Epithelial cell of prostate (primary cell): ENCODE results near the gene PARN.

ENCODE experiments used
- DNase-seq: peaks from one replicate; pipeline ENCODE4 v3.0.0-alpha.2; 2011; ENCODE audit warnings: low read depth, low spot score
- H3K27ac ChIP-seq: fragments of 450-650 bp; 2 replicates; pipeline ENCODE4 v1.5.1; 2017; ENCODE audit warnings: mild to moderate bottlenecking

PARN gene

DNA sequence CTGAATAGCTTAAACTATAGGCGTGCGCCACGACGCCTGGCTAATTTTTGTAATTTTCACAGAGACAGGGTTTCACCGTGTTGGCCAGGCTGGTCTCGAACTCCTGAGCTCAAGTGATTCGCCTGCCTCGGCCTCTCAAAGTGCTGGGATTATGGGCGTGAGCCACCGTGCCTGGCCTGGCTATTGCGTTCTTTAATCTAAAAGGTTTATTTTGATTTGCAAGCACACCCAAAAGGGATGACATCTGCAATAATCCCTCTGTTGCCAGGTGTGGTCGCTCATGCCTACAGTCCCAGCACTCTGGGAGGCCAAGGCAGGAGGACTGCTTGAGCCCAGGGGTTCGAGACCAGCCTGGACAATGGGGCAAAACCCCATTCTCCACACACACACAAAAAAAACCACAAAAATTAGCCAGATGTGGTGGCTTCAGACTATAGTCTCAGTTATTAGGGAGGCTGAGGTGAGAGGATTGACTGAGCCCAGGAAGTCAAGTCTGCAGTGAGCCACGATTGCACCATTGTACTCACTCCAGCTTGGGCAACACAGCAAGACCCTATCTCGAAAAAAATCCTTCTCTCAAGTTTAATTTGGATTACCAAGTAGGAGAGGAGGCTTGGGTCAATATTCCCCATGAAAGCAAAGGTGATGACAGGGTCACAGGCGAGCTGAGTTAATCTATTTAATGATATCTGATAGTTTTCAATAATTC, 144.1 kb downstream of the PARN start:
- no peak overlapping the region for H3K27ac ChIP-seq

DNA sequence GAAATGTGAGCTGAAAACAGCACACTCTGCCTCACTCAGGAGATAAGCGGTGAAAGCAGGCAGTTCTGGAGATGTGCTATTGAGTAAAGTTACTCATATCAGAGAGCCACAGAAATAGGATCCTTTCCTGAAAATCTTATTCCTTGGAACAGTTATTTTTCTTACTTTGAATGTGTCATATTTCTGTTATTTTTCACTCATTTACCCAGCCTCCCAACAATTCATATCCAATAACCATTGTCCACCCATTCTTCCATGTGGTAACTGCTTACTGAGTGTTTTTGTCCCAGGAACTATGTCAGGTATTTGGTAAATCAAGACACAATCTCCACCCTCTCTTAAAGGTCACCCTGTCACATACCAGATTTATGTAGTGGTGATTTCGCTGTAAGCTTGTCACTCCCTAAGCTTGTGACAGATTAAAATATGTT, 144.9 kb downstream of the PARN start:
- H3K27ac ChIP-seq, result no peak overlapping the region
- no peak for DNase-seq

More for the DNA sequence above, 144.1 kb downstream of the PARN start:
- no peak for DNase-seq

DNA sequence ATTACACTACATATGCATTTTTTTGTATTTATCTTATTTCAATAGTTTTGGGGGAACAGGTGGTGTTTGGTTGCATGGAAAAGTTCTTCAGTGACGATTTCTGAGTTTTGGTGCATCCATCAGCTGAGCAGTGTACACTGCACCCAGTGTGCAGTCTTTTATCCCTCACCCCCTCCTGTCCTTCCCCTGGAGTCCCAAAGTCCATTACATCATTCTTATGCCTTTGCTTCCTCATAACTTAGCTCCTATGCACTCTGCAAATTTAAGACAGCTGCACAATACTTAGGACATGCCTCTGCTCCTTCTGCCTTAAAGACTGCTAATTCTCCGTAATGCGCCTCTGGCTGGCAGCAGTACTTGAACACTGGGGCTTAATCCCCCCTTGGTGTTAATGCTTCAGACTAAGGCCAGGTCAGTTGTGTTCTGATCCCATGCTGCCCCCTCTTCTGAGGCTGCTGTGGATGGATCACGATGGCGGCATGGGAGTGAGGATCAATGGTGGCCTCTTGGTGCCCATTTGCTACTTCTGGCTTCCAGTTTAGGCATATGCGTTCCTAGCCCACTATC, 146.2 kb downstream of the PARN start:
- DNase-seq, result no peak
- no peak overlapping the region for H3K27ac ChIP-seq

DNA sequence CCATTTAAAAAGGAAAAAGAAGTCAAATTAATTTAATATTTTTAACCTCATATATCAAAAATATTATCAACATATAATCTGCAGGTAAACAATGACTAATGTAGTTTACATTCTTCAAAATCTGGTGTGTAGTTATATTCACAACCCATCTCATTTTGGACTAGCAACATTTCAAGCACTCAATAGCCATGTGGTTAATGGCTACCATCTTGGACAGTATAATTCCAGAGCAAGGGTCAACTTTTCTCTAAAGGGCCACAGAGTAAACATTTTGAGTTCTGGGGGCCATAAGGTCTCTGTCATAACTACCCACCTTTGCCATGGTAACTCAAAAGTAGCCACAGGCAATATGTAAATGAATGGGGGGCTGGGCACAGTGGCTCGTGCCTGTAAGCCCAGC, 153.9 kb downstream of the PARN start:
- DNase-seq, result no peak
- no peak overlapping the region for H3K27ac ChIP-seq

DNA sequence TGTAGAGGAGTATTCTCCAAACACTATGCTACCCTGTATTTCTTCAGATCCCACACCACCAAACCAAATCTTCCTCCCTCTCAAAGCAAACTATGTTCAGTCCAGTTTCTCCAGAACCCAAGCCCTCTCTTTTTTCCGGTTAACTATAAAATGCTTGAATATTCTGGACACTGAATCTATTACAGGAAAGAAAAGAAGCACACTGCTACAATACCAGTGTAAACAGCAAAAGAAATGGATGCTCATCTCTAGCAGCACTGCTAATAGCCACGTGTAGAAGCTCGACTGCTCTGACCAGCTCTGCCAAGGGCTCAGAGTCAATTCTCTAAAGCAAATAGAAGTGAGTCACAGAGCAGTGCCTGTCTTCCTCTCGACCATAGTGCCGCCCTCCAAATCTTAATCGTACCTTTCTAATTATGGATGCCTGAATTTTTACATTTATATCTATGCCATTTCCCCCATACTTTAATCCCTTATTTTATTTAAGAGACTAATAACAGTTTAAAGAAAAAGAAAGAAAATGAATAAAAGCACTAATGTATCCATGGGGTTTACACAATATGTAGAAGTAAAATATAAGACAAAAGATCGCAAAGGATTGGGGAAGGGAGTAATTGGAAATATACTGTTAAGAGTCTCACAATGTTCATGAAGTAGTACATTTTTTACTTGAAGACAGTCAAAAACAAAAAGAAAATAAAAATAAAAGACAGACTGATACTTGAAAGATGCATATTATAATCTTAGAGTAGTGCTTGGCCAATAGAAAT, 154.5 kb downstream of the PARN start:
- H3K27ac ChIP-seq, result no peak overlapping the region
- no peak for DNase-seq

DNA sequence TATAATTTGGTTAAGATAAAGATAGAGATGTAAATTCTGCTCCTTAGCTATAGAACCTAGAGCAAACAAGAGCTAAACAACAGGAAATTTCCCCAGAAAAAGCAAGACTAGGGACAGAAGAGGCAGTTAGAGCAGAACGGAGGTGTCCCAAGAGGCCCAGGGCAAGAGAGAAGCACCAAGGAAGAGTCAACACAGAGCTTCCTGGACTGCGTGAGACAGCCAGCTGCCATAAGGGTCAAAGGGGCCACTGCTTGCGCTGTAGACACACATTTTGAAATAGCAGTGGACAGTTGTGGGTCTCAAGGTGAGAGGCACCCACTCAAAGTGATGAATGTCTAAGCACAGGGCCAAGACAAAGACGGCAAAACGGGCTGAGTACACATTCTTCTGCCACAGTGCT, 156.6 kb downstream of the PARN start:
- no peak for DNase-seq
- H3K27ac ChIP-seq, result no peak overlapping the region

DNA sequence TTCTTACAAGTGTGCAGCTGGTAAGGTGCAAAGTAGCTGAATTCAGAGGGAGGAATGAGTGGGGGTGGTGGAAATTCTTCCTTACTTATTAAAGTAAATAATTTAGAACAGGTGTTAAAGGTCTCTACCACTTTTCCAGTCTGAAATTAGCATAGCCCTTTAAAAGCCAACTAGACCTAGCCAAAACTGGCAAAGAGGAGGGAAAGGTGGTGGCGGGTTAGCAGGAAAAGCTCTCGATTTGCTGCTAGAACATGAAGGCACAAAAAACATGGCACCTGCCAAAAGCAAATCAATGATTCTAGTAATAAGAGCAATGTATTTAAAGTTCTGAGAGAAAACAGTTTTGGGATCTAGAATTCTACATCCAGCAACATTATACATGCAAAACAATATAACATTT, 157.7 kb downstream of the PARN start:
- DNase-seq, result no peak
- no peak overlapping the region for H3K27ac ChIP-seq

DNA sequence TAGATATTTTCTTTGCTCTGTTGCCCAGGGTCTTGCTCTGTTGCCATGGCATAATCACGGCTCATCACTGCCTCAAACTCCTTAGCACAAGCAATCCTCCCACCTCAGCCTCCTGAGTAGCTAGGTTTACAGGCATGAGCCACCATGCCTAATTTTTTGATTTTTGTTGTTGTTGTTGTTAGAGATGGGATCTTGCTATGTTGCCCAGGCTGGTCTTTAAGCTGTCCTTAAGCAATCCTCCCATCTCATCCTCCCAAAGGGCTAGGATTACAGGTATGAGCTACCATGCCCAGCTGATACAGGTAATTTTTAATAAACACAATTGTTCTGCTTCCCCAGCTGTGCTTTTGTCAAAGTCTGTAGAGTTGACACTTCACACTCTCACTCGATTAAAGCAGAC, 159.3 kb downstream of the PARN start:
- DNase-seq, result no peak
- H3K27ac ChIP-seq, result no peak overlapping the region

DNA sequence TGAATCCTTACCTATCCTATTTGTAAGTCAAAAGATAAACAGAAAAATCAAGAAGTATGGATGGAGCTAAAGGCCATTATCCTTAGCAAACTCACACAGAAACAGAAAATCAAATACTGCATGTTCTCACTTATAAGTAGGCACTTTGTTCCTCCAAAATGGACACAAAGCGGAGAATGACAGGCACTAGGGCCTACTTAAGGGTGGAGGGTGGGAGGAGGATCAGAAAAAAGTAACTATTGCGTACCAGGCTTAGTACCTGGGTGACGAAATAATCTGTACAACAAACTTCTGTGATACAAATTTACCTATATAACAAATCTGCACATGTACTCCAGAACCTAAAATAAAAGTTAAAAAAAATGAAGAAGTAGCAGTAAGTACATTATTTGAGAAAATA, 164.3 kb downstream of the PARN start:
- H3K27ac ChIP-seq, result no peak overlapping the region
- no peak for DNase-seq

DNA sequence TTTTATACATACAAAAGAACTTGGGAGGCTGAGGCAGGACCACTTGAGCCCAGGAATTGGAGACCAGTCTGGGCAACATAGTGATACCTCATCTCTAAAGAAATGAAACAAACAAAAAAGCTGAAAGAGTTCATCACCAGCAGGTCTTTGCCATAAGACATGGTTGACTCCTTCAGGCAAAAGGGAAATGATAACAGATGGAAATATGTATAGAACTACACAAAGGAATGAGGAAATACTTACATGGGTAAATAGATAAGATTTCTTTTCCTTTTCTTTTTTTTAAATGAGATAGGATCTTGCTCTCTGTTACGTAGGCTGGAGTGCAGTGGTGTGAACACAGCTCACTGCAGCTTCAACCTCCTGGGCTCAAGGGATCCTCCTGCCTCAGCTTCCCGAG, 165.3 kb downstream of the PARN start:
- H3K27ac ChIP-seq, result peak overlapping the region; percentile 33
- no peak for DNase-seq

DNA sequence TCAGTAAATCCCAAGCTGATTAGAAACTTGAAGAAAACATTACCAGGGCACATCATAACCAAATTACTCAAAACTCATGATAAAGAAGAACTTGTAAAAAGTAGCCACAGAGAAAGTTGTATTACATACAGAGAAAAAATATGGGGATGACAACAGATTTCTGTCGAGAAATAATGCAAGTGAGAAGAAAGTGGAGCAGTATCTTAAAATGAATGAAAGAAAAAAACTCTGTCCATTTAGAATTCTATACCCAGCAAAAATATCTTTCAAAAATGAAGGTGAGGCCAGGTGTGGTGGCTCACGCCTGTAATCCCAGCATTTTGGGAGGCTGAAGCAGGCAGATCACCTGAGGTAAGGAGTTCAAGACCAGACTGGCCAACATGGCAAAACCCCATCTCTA, 165.9 kb downstream of the PARN start:
- no peak for DNase-seq

DNA sequence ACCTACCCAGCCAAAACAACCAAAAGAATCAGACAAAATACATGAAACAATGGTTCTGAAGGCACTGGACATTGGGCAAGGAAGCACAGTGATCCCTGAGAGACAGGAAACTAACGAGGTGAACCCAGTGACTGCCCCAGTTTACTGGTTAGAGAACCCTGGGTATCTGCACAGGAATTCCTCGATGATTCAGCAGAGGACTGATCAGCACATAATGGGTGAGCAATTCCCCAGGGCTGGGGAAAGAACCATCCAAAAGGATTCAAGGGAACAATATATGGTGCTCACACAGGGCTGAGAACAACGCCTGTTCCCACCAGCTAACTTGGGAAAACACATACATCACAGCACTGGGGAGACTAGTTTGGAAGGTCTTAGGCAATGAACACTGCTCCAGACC, 167.2 kb downstream of the PARN start:
- H3K27ac ChIP-seq, result no peak overlapping the region
- no peak for DNase-seq

More for the DNA sequence above, 165.9 kb downstream of the PARN start:
- H3K27ac ChIP-seq, result peak overlapping the region; percentile 33

DNA sequence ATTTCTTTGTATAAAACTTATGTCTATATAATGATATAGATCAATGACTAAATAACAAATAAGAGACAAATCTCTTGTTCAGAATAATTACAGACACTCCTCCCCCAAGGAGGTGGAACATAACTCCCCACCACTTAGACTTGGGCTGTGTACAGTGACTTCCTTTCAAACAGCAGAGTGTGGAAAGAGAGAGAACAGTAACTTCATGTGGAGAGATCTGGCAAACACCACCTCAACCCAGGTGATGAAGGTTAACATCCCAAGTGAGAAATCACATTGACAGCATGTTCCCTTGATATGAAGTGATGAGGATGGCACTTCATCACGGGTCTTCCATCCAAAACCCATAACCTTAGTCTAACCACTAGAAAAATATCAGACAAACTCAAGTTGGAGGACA, 169.3 kb downstream of the PARN start:
- no peak overlapping the region for H3K27ac ChIP-seq
- no peak for DNase-seq

DNA sequence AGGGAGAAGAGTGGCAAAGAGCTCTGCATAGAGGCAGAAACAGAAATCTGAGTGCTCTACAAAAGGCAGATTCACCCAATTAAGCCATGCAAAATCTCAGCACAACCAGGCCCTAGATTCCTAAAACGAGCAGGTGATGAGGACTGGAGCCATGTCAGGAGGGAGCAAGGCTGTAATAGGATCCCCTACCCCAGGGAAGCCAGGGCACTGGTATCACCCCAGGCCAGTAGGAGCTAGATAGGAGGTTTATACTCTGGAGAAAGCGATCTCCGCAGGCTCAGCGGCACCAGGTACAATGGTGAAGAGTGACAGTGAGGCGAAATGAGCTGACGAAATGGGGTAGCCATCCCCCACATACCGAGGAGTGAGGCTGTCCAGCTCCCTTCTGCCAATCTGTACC, 171.5 kb downstream of the PARN start:
- no peak for DNase-seq
- H3K27ac ChIP-seq, result no peak overlapping the region

DNA sequence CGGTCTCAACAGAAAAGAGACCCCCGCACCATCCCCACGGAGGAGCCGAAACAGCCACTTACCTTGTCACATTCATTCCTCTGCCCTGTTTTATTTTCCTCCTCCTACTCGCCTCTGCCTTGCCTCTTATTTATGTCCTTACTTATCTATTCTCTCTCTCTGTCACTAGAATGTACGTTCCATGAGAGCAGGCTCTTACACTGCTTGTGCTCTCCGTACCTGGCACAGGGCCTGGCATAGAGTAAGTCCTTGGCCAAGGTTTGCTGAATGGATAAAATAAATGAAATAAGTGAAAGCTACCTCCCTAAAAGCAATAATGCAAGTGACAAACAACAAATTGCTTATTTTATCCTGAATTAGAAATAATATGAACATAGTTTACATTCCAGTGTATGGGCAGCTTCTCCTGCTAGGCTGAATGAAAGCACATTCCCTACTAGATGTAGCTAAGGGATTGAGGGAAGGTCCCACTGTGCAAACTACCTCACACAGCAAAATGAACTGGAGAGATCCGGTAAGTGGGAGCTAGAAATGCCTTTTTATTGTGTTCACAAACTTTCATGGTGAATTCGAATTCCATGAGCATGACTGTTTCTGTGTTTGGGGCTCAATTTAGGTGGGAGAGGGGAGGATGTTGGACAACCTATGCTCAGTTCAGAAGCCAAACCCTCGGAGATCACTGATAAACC, 173.1 kb downstream of the PARN start:
- no peak for DNase-seq
- no peak overlapping the region for H3K27ac ChIP-seq

DNA sequence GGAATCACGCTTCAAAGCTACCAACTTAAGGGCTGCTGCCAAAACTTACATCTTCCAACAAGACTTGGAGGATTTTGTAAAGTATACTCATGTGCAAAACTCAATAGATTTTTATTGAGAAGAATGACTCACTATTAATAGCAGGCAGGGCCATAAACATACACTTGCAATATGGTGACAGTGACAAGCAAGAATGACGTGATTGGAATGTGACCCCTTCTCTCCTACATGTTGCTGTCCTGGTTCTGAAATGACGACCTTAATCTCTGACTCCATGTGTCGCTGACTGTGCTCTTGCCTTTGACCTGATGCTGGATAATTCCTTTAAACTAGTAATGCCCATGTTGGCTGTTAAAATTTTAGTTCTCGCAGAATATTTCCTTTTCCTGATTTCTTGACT, 174.5 kb downstream of the PARN start:
- no peak overlapping the region for H3K27ac ChIP-seq
- no peak for DNase-seq

DNA sequence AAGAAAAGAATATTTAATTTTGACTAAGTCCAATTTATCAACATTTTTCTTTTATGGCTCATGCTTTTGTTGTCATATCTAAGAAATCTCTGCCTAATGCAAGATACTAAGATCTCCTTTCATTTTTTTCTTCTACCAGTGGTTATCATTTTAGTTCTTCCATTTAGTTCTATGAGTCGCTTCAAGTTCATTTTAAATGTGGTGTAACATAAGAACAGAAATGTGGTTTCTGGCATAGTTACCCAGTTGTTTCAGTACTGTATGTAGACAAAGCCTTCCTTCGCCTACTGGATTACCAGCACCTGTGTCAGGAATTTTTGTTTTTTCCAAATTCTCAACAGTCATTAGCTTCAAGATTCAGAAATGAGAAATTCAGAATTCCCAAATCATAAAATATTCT, 175.7 kb downstream of the PARN start:
- H3K27ac ChIP-seq, result no peak overlapping the region
- DNase-seq, result no peak

DNA sequence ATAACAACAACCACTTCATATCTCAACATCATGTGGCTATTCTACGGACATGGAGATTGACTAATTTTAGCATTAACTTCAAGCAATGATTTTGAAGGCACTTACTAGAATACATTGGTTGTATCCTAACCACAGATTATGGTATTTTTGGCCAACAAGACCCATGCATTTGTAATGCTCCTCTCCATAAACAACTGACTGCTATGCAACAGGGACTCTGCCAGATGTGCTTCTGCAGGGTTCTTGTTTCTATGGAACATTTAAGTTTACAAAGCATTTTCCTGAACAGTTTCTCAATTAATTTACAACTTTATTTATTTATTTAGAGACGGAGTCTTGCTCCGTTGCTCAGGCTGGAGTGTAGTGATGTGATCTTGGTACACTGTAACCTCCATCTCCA, 178.0 kb downstream of the PARN start:
- H3K27ac ChIP-seq, result no peak overlapping the region
- no peak for DNase-seq

DNA sequence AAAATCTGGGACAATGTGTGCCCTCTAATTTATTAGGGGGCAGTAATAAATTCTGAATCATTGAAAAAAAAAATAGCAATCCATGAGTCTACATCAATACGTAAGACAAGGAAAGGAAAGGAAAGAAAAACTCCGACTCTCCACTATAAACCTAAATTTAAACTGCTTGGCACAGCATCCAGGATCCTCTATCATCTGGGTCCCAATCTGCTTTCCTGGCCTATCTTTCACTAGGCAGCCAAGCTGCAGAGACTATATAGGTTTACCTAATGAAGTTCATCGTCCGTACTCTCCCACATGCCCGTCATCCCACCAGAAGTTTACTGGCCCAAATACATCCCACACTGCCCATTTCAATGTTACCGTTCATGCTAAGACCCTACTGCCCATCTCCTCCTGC, 179.2 kb downstream of the PARN start:
- no peak for DNase-seq
- H3K27ac ChIP-seq, result no peak overlapping the region

DNA sequence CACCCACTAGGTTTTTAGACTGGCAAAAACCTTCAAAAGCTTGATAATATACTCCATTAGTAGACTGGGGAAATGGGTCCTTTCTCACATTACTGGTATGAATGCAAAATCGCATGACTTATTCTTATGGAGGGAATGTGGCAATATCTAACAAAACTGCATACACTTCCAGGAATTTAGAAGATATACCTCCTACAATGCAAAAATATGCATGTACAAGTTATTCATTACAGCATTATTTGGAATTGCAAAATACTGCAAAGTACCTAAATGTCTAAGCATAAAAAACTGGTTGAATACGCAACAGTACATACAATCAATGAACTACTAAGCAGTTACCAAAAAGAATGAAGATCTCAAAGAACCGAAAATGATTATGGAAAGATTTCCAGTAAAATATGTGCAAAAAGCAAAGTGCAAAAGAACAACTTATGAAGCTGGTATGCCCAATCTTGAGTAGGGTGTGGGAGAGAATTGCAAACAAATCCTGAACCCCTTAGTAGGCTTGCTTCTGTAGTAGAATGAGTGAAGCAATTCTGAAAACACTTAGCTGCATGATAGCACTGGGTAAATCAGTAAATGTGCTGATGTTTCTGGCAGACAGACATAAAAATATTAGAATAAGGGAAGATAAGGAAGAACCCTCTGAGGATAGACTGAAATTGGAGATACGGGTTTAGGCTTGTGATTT, 180.1 kb downstream of the PARN start:
- no peak for DNase-seq
- H3K27ac ChIP-seq, result no peak overlapping the region
